HEK293 (cell line): ENCODE measurements around the gene FGF23.
A peak's percentile ranks its signal among the peaks of the same experiment; 100 is the strongest.

Experiments
- GLIS2 ChIP-seq: fragments of 450-650 bp; formaldehyde crosslinking; IDR thresholded peaks from 2 replicates; pipeline ENCODE4 v1.5.1; 2016; ENCODE audit warnings: missing biosample characterization, missing genetic modification characterization
- KLF10 ChIP-seq: fragments of 450-650 bp; IDR thresholded peaks from 2 replicates; pipeline ENCODE4 v1.5.1; 2018; ENCODE audit warnings: missing biosample characterization, mild to moderate bottlenecking, missing genetic modification characterization
- SP7 ChIP-seq: fragments of 450-650 bp; formaldehyde crosslinking; IDR thresholded peaks from 2 replicates; pipeline ENCODE4 v1.5.1; 2016; ENCODE audit warnings: missing biosample characterization, missing genetic modification characterization
- WT1 ChIP-seq: fragments of 450-650 bp; formaldehyde crosslinking; IDR thresholded peaks from 2 replicates; pipeline ENCODE4 v1.5.1; 2016; ENCODE audit warnings: missing biosample characterization, missing genetic modification characterization
- ZBTB21 ChIP-seq: fragments of 450-650 bp; formaldehyde crosslinking; IDR thresholded peaks from 2 replicates; pipeline ENCODE4 v1.5.1; 2017; ENCODE audit warnings: missing biosample characterization, missing genetic modification characterization
- ZBTB48 ChIP-seq: fragments of 450-650 bp; formaldehyde crosslinking; IDR thresholded peaks from 2 replicates; pipeline ENCODE4 v1.5.1; 2016; ENCODE audit warnings: missing biosample characterization, missing genetic modification characterization
- ZBTB8A ChIP-seq: fragments of 450-650 bp; formaldehyde crosslinking; IDR thresholded peaks from 2 replicates; pipeline ENCODE4 v1.5.1; 2016; ENCODE audit warnings: missing biosample characterization, missing genetic modification characterization
- ZIC2 ChIP-seq: fragments of 450-650 bp; formaldehyde crosslinking; IDR thresholded peaks from 2 replicates; pipeline ENCODE4 v1.5.1; 2016; ENCODE audit warnings: missing biosample characterization, missing genetic modification characterization
- ZNF266 ChIP-seq: fragments of 450-650 bp; formaldehyde crosslinking; IDR thresholded peaks from 2 replicates; pipeline ENCODE4 v1.5.1; 2016; ENCODE audit warnings: missing biosample characterization, missing genetic modification characterization, low read depth
- ZNF302 ChIP-seq: fragments of 450-650 bp; formaldehyde crosslinking; IDR thresholded peaks from 2 replicates; pipeline ENCODE4 v1.5.1; 2016; ENCODE audit warnings: missing biosample characterization, missing genetic modification characterization, low read depth
- ZNF311 ChIP-seq: fragments of 450-650 bp; formaldehyde crosslinking; IDR thresholded peaks from 2 replicates; pipeline ENCODE4 v1.5.1; 2017; ENCODE audit warnings: missing biosample characterization, missing genetic modification characterization, borderline replicate concordance
- ZNF324 ChIP-seq: fragments of 450-650 bp; formaldehyde crosslinking; IDR thresholded peaks from 2 replicates; pipeline ENCODE4 v1.5.1; 2016; ENCODE audit warnings: missing biosample characterization, missing genetic modification characterization
- ZNF433 ChIP-seq: fragments of 450-650 bp; formaldehyde crosslinking; IDR thresholded peaks from 2 replicates; pipeline ENCODE4 v1.5.1; 2016; ENCODE audit warnings: missing biosample characterization, missing genetic modification characterization, low read depth
- ZNF473 ChIP-seq: fragments of 450-650 bp; formaldehyde crosslinking; IDR thresholded peaks from 2 replicates; pipeline ENCODE4 v1.5.1; 2017; ENCODE audit warnings: missing biosample characterization, missing genetic modification characterization
- ZNF561 ChIP-seq: fragments of 450-650 bp; IDR thresholded peaks from 2 replicates; pipeline ENCODE4 v1.5.1; 2018; ENCODE audit warnings: missing biosample characterization, missing genetic modification characterization, borderline replicate concordance
- ZNF626 ChIP-seq: fragments of 450-650 bp; sonication (Bioruptor Pico); formaldehyde crosslinking; IDR thresholded peaks from 2 replicates; pipeline ENCODE4 v1.5.1; 2018; ENCODE audit warnings: missing biosample characterization, missing genetic modification characterization, inconsistent platforms
- ZNF660 ChIP-seq: fragments of 450-650 bp; IDR thresholded peaks from 2 replicates; pipeline ENCODE4 v1.5.1; 2018; ENCODE audit warnings: missing biosample characterization, mild to moderate bottlenecking, missing genetic modification characterization
- ZNF785 ChIP-seq: fragments of 450-650 bp; formaldehyde crosslinking; IDR thresholded peaks from 2 replicates; pipeline ENCODE4 v1.5.1; 2016; ENCODE audit warnings: missing biosample characterization, missing genetic modification characterization
- ZXDB ChIP-seq: fragments of 450-650 bp; formaldehyde crosslinking; IDR thresholded peaks from 2 replicates; pipeline ENCODE4 v1.5.1; 2016; ENCODE audit warnings: missing biosample characterization, missing genetic modification characterization
- TF ChIP-seq, protein P1 (sequence below): fragments of 450-650 bp; IDR thresholded peaks from 2 replicates; pipeline ENCODE4 v1.5.1; 2018; ENCODE audit warnings: missing biosample characterization, mild to moderate bottlenecking, missing genetic modification characterization
- TF ChIP-seq, protein P2 (sequence below): fragments of 450-650 bp; formaldehyde crosslinking; IDR thresholded peaks from 2 replicates; pipeline ENCODE4 v1.5.1; 2016; ENCODE audit warnings: missing biosample characterization, missing genetic modification characterization, borderline replicate concordance
- TF ChIP-seq, protein P3 (sequence below): fragments of 450-650 bp; formaldehyde crosslinking; IDR thresholded peaks from 2 replicates; pipeline ENCODE4 v1.5.1; 2016; ENCODE audit warnings: missing biosample characterization, missing genetic modification characterization
- TF ChIP-seq, protein P4 (sequence below): fragments of 450-650 bp; formaldehyde crosslinking; IDR thresholded peaks from 2 replicates; pipeline ENCODE4 v1.5.1; 2017; ENCODE audit warnings: missing biosample characterization, missing genetic modification characterization
- TF ChIP-seq, protein P5 (sequence below): fragments of 450-650 bp; formaldehyde crosslinking; IDR thresholded peaks from 2 replicates; pipeline ENCODE4 v1.5.1; 2017; ENCODE audit warnings: missing biosample characterization, missing genetic modification characterization
- TF ChIP-seq, protein P6 (sequence below): fragments of 450-650 bp; formaldehyde crosslinking; IDR thresholded peaks from 2 replicates; pipeline ENCODE4 v1.5.1; 2016; ENCODE audit warnings: missing biosample characterization, missing genetic modification characterization

The FGF23 gene

DNA sequence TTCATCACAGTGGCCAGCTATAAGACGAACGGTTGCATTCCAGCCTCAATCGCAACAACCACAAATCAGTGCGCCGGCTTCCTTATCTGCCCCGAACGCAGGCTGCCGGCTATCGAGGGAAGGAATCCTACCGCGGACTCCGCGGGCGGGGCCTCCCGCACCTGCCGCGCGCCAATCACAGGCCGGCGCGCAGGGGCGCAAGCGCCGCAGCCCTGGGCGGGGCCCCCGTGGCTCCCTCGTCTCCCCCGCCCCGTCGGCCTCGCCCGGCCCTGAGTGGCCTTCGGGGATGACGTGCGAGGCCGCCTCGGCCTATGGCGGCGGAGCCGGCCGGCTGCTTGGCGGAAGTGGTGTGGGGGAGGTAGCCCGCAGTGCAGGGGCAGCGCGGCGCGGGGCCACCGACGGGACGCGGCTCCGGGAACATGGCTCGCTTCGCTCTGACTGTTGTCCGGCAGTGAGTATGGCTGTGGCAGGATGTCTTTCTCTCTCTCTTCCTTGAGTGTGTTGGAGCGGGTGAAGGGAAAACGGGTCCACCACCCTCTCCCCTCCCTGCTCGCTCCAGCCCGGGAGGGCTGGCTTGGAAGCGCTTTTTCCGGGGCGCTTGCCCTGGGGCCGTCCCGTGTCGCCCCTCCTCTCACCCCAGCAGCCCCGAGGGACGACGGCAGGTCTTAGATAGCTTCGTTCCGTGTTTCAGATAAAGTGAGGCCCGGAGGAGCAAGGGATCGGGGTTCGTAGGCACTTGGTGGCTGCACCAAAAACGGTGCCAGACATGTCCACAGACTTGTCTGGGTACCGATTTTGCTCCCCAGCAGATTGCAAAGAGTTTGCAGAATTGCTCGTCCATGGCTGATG, 58.4 kb downstream of the FGF23 start, which contains the start of gene TIGAR (continued):
- TF ChIP-seq, protein P1, sequence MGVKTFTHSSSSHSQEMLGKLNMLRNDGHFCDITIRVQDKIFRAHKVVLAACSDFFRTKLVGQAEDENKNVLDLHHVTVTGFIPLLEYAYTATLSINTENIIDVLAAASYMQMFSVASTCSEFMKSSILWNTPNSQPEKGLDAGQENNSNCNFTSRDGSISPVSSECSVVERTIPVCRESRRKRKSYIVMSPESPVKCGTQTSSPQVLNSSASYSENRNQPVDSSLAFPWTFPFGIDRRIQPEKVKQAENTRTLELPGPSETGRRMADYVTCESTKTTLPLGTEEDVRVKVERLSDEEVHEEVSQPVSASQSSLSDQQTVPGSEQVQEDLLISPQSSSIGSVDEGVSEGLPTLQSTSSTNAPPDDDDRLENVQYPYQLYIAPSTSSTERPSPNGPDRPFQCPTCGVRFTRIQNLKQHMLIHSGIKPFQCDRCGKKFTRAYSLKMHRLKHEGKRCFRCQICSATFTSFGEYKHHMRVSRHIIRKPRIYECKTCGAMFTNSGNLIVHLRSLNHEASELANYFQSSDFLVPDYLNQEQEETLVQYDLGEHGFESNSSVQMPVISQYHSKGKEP (tag by site-specific recombination): no peak
- TF ChIP-seq ZNF324 (tag by site-specific recombination): no peak
- no peak for TF ChIP-seq ZNF473
- TF ChIP-seq ZNF785 (tag by site-specific recombination): no peak
- TF ChIP-seq ZBTB21: peak; percentile 42
- no peak for TF ChIP-seq ZNF266
- peak; percentile 95 for TF ChIP-seq GLIS2
- TF ChIP-seq KLF10 (tag by site-specific recombination): peak; percentile 63; the same call in 1 of the 2 replicates
- peak; percentile 56 for TF ChIP-seq SP7 (tag by site-specific recombination)
- TF ChIP-seq ZNF626: no peak
- TF ChIP-seq ZBTB8A (tag by site-specific recombination): no peak
- TF ChIP-seq ZBTB48 (tag by site-specific recombination): peak; percentile 43; the same call in 1 of the 2 replicates
- TF ChIP-seq, protein P2, sequence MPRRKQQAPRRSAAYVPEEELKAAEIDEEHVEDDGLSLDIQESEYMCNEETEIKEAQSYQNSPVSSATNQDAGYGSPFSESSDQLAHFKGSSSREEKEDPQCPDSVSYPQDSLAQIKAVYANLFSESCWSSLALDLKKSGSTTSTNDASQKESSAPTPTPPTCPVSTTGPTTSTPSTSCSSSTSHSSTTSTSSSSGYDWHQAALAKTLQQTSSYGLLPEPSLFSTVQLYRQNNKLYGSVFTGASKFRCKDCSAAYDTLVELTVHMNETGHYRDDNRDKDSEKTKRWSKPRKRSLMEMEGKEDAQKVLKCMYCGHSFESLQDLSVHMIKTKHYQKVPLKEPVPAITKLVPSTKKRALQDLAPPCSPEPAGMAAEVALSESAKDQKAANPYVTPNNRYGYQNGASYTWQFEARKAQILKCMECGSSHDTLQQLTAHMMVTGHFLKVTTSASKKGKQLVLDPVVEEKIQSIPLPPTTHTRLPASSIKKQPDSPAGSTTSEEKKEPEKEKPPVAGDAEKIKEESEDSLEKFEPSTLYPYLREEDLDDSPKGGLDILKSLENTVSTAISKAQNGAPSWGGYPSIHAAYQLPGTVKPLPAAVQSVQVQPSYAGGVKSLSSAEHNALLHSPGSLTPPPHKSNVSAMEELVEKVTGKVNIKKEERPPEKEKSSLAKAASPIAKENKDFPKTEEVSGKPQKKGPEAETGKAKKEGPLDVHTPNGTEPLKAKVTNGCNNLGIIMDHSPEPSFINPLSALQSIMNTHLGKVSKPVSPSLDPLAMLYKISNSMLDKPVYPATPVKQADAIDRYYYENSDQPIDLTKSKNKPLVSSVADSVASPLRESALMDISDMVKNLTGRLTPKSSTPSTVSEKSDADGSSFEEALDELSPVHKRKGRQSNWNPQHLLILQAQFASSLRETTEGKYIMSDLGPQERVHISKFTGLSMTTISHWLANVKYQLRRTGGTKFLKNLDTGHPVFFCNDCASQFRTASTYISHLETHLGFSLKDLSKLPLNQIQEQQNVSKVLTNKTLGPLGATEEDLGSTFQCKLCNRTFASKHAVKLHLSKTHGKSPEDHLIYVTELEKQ: no peak
- TF ChIP-seq WT1 (tag by site-specific recombination): peak; percentile 36; the same call in 1 of the 2 replicates
- TF ChIP-seq ZNF311: no peak
- no peak for TF ChIP-seq ZNF433 (tag by site-specific recombination)
- no peak for TF ChIP-seq ZNF302 (tag by site-specific recombination)
- peak; percentile 39; the same call in 1 of the 2 replicates for TF ChIP-seq ZNF561 (tag by site-specific recombination)
- TF ChIP-seq, protein P3, sequence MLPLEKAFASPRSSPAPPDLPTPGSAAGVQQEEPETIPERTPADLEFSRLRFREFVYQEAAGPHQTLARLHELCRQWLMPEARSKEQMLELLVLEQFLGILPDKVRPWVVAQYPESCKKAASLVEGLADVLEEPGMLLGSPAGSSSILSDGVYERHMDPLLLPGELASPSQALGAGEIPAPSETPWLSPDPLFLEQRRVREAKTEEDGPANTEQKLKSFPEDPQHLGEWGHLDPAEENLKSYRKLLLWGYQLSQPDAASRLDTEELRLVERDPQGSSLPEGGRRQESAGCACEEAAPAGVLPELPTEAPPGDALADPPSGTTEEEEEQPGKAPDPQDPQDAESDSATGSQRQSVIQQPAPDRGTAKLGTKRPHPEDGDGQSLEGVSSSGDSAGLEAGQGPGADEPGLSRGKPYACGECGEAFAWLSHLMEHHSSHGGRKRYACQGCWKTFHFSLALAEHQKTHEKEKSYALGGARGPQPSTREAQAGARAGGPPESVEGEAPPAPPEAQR (tag by site-specific recombination): no peak
- peak; percentile 100 for TF ChIP-seq ZXDB (tag by site-specific recombination)
- TF ChIP-seq, protein P4, sequence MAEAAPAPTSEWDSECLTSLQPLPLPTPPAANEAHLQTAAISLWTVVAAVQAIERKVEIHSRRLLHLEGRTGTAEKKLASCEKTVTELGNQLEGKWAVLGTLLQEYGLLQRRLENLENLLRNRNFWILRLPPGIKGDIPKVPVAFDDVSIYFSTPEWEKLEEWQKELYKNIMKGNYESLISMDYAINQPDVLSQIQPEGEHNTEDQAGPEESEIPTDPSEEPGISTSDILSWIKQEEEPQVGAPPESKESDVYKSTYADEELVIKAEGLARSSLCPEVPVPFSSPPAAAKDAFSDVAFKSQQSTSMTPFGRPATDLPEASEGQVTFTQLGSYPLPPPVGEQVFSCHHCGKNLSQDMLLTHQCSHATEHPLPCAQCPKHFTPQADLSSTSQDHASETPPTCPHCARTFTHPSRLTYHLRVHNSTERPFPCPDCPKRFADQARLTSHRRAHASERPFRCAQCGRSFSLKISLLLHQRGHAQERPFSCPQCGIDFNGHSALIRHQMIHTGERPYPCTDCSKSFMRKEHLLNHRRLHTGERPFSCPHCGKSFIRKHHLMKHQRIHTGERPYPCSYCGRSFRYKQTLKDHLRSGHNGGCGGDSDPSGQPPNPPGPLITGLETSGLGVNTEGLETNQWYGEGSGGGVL: peak; percentile 10; the same call in 1 of the 2 replicates
- TF ChIP-seq, protein P5, sequence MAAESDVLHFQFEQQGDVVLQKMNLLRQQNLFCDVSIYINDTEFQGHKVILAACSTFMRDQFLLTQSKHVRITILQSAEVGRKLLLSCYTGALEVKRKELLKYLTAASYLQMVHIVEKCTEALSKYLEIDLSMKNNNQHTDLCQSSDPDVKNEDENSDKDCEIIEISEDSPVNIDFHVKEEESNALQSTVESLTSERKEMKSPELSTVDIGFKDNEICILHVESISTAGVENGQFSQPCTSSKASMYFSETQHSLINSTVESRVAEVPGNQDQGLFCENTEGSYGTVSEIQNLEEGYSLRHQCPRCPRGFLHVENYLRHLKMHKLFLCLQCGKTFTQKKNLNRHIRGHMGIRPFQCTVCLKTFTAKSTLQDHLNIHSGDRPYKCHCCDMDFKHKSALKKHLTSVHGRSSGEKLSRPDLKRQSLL (tag by site-specific recombination): peak; percentile 81; the same call in 1 of the 2 replicates
- TF ChIP-seq ZIC2 (tag by site-specific recombination): peak; percentile 52; the same call in 1 of the 2 replicates
- TF ChIP-seq, protein P6, sequence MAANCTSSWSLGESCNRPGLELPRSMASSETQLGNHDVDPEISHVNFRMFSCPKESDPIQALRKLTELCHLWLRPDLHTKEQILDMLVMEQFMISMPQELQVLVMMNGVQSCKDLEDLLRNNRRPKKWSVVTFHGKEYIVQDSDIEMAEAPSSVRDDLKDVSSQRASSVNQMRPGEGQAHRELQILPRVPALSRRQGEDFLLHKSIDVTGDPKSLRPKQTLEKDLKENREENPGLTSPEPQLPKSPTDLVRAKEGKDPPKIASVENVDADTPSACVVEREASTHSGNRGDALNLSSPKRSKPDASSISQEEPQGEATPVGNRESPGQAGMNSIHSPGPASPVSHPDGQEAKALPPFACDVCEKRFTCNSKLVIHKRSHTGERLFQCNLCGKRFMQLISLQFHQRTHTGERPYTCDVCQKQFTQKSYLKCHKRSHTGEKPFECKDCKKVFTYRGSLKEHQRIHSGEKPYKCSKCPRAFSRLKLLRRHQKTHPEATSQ (tag by site-specific recombination): no peak
- TF ChIP-seq ZNF660 (tag by site-specific recombination): no peak; the same call in 1 of the 2 replicates
